HG02678 (cell line): ENCODE data around the gene HCFC1R1.
"Not testable (repeated sequence)": the region's sequence is repeated elsewhere in the genome, so short reads cannot be mapped to it uniquely, and the experiment has no call there.

Source experiments
- ATAC-seq: cut with Tn5 transposase; IDR thresholded peaks from one replicate; pipeline ENCODE4 v1.9.1; 2021; ENCODE audit warnings: mild to moderate bottlenecking, moderate library complexity; ENCODE audit not compliant: unreplicated experiment

Gene HCFC1R1

GRCh38 chr16:3057181-3058138 lies 33.7 kb upstream of the HCFC1R1 start:
- no peak for ATAC-seq

DNA sequence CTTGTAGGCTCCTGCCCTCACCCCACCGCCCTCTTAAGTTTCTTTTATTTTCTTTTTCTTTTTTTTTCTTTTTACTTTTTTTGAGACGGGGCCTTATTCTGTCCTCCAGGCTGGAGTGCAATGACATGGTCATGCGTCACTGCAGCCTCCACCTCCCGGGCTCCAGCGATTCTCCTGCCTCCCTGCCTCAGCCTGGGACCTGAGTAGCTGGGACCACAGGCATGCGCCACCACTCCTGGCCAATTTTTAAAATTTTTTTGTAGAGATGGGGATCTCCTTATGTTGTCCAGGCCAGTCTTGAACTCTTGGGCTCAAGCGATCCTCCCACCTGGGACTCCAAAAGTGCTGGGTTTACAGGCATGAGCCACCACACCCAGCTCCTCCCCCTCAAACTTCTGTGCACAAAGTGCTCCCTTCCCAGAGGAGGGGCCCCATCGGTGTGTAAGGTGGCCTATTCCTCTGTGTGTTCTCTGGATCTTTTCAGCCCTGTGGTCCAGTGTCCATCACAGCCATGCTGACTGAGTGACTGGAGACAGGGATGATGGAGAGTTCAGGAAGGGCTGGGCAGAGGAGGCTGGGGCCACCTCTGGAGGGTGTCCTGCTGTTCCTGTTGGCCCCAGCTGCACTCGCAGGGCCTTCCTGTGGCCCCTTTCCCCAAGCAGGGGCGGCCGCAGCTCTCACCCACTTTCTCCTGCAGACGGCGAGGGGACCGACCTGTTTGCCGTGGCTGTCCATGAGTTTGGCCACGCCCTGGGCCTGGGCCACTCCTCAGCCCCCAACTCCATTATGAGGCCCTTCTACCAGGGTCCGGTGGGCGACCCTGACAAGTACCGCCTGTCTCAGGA lies 32.8 kb upstream of the HCFC1R1 start:
- ATAC-seq = no peak

GRCh38 chr16:3055734-3056115 lies 32.0 kb upstream of the HCFC1R1 start:
- ATAC-seq = not testable (repeated sequence)

DNA sequence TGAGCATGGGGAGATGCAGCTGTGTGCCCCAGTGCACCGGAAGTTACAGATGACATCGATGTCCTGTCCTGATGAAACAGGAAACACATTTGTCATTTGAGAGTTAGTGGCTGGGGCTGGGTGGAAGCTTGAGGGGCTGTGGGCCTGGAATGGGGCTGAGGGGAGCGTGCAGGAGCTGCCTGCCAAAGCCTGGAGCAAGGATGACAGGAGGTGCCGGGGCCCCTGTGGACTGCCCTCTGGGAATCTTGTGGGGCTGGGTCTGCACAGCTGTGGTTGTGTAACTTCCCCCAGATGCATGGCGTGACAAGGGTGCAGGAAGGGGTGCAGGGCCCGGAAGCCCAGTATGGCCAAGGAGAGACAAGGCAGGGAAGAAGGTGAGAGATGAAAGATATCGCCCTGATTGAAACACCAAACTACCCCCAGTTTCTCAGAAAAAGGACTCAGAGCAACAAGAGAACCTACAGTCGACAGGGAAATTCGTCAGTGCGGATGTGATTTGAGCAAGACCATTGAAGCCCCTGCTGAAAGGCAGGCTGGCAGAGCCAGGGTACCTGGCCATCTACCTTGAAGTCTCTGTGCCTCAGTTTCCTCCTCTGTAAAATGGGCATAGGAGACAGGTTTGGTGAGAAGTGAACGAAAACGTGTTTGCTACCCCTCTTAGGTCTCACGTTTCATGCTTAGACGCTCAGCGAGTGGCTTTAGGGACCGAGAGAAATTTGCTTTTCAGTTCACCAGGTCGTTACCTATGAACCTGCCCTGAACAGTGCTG lies 31.4 kb upstream of the HCFC1R1 start:
- no peak for ATAC-seq

DNA sequence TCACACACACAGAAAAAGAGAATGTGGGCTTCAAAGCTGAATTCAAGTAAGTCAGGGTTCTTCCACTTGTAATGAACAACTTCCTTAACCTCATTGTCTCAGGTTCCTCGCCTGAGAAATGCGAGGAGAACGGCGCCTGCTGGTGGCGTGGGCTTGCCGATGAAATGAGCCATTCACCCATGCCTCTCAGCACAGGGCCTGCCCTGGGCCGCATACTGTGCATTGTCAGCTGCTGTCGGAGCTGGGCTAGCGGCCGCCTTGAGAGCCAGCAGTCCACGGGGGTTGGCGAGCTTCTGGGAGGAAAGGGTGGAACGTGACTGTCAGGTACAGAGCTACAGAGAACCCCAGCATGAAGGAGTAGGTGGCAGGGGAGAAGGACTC lies 29.6 kb upstream of the HCFC1R1 start:
- not testable (repeated sequence) for ATAC-seq

DNA sequence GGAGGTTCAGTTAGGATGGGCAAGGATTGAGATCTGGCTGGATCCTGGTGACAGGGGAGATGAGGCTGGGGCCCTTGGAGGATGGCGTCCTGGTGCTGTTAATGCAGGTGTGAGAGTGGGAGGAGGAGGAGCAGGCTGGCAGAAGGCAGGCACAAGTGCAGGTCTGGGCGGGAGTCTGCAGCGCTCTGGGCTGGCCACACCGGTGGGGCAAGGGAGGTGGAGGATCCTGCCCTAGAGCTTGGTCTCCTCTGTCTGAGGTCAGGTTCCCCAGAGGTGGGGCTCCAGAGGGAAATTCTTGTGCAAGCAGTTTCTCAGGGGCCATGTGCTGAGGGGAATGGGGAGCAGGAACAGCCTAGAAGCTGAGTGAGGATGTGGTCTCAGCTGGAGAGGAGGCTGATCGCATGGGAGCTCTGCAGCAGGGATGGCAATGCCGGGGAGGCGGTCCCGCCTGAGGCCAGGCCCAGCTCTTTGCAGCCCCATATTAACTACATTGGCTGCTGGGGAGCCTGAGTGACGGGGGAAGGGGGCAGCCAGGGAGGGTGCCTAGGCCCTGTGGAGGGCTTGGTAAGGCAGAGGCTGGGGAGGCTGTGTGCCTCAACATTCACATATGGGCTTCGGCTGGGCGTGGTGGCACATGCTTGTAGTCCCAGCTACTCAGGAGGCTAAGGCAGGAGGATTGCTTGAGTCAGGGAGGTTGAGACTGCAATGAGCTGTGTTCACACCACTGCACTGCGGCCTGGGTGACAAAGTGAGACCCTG lies 29.0 kb upstream of the HCFC1R1 start:
- not testable (repeated sequence) for ATAC-seq

- no peak for ATAC-seq
Measured at GRCh38 chr16:3051494-3051893, 27.8 kb upstream of the HCFC1R1 start.

- ATAC-seq = no peak
Measured at GRCh38 chr16:3051009-3051408, 27.3 kb upstream of the HCFC1R1 start.

DNA sequence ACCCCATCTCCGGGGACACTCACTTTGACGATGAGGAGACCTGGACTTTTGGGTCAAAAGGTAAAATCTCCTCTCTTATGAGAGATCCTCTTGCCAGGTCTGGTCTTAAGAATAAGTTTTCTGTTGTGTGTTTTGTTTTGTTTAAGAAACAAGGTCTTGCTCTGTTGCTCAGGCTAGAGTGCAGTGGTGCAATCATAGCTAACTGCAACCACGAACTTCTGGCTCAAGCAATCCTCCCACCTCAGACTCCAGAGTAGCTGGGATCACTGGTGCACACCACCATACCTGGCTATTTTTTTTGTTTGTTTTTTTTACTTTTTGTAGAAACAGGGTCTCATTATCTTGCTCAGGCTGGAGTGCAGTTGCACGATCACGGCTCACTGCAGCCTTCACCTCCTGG lies 26.7 kb upstream of the HCFC1R1 start:
- no peak for ATAC-seq

DNA sequence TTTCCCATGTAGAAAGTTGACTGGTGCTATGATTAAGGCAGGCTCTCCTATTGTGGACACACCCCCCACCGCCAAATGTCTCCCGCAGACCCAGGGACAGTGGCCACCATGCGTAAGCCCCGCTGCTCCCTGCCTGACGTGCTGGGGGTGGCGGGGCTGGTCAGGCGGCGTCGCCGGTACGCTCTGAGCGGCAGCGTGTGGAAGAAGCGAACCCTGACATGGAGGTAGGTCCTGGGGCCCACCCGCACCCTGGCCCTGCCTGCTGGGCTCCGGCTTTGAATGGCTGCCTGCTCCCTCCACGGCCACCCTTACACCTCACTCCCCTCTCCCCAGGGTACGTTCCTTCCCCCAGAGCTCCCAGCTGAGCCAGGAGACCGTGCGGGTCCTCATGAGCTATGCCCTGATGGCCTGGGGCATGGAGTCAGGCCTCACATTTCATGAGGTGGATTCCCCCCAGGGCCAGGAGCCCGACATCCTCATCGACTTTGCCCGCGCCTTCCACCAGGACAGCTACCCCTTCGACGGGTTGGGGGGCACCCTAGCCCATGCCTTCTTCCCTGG lies 26.3 kb upstream of the HCFC1R1 start:
- no peak for ATAC-seq

GRCh38 chr16:3047387-3047720 lies 23.6 kb upstream of the HCFC1R1 start:
- no peak for ATAC-seq

DNA sequence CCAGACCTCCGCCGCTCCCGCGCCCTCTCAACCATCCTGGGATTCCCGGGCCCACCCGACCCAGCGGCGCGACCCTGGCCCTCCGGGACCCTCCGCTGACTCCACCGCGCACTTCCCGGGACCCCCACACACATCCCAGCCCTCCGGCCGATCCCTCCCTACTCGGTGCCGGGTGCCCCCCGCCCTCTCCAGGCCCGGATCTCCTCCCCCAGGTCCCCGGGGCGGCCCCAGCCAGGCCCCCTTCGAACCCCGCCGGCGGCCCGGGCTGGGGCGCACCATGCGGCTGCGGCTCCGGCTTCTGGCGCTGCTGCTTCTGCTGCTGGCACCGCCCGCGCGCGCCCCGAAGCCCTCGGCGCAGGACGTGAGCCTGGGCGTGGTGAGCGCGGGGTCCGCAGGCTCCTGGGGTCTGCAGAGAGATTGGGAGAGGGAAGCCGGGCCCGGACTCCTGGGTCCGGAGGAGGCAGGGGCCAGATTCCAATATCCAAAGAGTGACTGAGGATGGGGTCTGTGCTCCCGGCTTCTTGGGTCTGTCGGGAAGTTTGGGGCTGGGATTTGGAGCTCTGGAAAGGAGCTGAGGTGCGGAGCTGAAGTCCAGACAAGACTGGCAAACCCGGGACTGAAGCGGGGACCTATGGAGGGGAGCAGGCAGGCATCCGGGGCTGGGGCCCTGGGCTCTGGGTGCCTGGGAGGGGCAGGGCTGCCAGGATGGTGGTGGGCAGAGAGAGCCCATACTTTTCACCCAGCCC lies 23.1 kb upstream of the HCFC1R1 start:
- no peak for ATAC-seq

GRCh38 chr16:3045758-3046640 lies 22.3 kb upstream of the HCFC1R1 start, which contains the start of gene MMP25:
TSS of gene MMP25 (plus strand) at chr16:3046561. CDS start at chr16:3046918, 357 bp downstream.
- ATAC-seq = no peak

DNA sequence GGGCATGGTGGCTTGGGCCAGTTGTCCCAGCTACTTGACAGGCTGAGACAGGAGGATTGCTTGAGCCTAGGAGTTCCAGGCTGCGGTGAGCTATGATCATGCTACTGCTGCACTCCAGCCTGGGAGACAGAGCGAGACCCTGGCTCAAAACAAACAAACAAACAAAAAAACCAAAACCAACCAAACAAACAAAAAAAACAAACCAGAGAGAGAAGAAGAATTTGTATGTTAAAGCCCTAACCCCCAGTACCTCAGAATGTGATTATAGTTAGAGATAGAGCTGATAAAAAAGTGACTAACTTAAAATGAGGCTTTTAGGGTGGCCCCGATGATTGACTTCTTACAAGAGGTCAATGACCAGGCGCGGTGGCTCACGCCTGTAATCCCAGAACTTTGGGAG lies 21.0 kb upstream of the HCFC1R1 start:
- ATAC-seq = no peak

GRCh38 chr16:3042376-3042775 lies 18.6 kb upstream of the HCFC1R1 start:
- no peak for ATAC-seq

DNA sequence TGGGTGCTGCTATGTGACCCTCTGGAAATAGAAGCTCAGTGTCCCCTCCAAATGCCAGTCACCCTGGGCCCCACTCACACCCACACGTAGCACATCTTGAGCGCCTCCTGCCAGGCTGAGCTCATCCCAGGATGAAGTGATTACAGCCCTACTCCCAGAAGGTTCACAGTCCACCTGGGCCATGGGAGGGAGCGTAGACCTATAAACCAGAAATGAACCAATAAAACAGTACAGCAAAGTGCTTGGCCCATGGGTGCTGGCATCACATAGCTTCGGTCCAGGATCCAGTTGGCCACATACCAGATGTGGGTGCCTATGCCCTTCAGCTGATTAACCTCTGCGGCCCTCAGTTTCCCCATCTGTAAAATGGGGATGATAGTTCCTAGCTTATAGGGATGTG lies 15.2 kb upstream of the HCFC1R1 start:
- no peak for ATAC-seq

GRCh38 chr16:3038256-3038655 lies 14.5 kb upstream of the HCFC1R1 start:
- no peak for ATAC-seq

GRCh38 chr16:3036726-3037315 lies 13.1 kb upstream of the HCFC1R1 start, which contains the start of gene BICDL2:
TSS of gene BICDL2 (minus strand) at chr16:3036944. CDS start at chr16:3035496, 1,448 bp downstream.
- ATAC-seq = no peak
